ENCODE measurements around the gene UBXN2A.

GRCh38 chr2:24017711-24018110 lies 77.4 kb downstream of the UBXN2A start:
- TF ChIP-seq EZH2phosphoT487 (IDR thresholded peaks at IDR 0.05; ENCODE audit: insufficient read depth, low read depth): no peak
- TF ChIP-seq EZH2 (IDR thresholded peaks at IDR 0.05; ENCODE audit: insufficient read depth, poor library complexity, severe bottlenecking): no peak

Data from GM23248 (cell line).